NT2/D1 (cell line): ENCODE data around the gene CATSPER3.

Experiments
- DNase-seq: peaks from one replicate; pipeline ENCODE4 v3.0.0-alpha.2; 2011; ENCODE audit warnings: low read depth, low spot score
- H3K27me3 ChIP-seq: 2 replicates; pipeline ENCODE4 v1.6.0; 2011; ENCODE audit warnings: mild to moderate bottlenecking; ENCODE audit not compliant: insufficient read length, insufficient read depth
- H3K36me3 ChIP-seq: 2 replicates; pipeline ENCODE4 v1.6.1; 2011; ENCODE audit warnings: mild to moderate bottlenecking, low read length, mixed read lengths; ENCODE audit not compliant: insufficient read depth, insufficient read length
- H3K4me1 ChIP-seq: 2 replicates; pipeline ENCODE4 v1.5.1; 2011; ENCODE audit not compliant: insufficient read depth, insufficient read length
- H3K4me3 ChIP-seq: 2 replicates; pipeline ENCODE4 v1.5.1; 2011; ENCODE audit warnings: low read depth; ENCODE audit not compliant: insufficient read length
- H3K9ac ChIP-seq: 2 replicates; pipeline ENCODE4 v1.6.0; 2011; ENCODE audit warnings: low read depth; ENCODE audit not compliant: insufficient read length
- H3K9me3 ChIP-seq: 2 replicates; pipeline ENCODE4 v1.5.1; 2011; ENCODE audit warnings: mild to moderate bottlenecking, low read length; ENCODE audit not compliant: insufficient read depth
- SUZ12 ChIP-seq: IDR thresholded peaks from 2 replicates; pipeline ENCODE4 v1.6.1; 2011; ENCODE audit not compliant: insufficient read length, insufficient read depth; ENCODE audit errors: extremely low read depth
- YY1 ChIP-seq: IDR thresholded peaks from 2 replicates; pipeline ENCODE4 v1.6.1; 2011; ENCODE audit not compliant: insufficient read length, insufficient read depth
- ZNF274 ChIP-seq: IDR thresholded peaks from 2 replicates; pipeline ENCODE4 v1.6.1; 2011; ENCODE audit warnings: mild to moderate bottlenecking, low read depth, low read length

The CATSPER3 gene

DNA sequence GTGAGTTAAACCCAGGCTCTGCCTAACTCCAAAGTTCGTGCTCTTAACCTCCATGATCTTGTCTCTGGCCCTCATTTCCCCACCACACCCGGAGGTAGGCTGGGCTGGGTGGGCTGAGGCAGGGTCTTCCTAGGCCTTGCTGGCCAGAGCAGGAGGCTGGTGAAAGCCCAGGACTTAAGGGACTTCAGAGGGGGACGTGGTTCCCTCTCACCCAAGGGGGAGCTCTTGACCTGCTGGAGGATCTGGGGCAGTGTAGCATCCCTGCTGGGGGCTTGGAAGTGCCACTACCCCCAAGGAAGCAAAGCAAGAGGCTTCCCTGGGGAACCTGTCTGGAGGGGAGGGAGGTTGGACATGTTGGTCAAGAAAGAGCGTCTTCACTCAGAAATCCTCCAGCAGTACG lies 51.6 kb downstream of the CATSPER3 start:
- H3K9me3 ChIP-seq: no peaks in the 10 kb centered on the region
- H3K27me3 ChIP-seq: no peaks in the 10 kb centered on the region
- H3K36me3 ChIP-seq: no peaks in the 10 kb centered on the region
- TF ChIP-seq SUZ12: no peak
- TF ChIP-seq YY1: no peak
- no peak for TF ChIP-seq ZNF274
- peaks cover 2% of the 10 kb centered on the region for H3K4me1 ChIP-seq
- no peak overlapping the region for H3K4me3 ChIP-seq
- no peak for DNase-seq
- H3K9ac ChIP-seq: no peak overlapping the region

DNA sequence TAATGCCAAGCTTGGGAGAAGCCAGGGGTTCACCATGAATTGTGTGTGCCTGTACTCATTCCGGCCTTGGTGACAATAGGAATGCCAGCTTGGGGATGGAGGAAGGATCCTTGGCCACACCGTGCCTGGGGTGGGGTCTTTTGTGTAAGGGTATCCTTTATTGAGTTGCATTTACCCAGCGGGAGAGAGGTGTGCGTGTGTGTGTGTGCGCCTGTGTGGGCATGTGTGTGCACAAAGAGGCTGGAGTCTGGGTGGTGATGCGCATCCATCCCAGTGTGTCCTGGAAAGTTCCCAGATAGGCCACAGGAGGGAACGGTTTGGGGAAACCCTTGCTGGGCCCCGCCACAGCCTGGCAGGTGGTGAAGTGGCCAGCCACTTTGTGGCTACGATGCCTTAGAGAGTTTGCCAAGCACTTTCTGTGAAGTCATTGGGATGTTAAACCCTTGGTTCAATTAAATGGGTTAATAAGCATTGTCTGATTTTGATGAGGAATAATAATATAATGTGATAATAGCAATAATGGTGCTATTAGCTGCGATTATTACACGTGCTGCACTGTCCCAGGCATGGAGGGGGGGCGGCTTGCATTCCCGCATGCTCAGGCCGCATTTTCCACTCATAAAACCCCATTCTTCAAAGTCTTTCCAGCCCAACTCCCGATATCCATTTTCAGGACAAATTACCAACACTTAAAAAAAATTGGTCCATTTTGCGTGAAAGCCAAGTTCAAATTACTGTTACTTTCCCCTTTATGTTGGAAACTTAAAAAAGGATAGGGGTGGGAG lies 52.6 kb downstream of the CATSPER3 start:
- no peak for DNase-seq
- H3K9ac ChIP-seq: no peak overlapping the region

DNA sequence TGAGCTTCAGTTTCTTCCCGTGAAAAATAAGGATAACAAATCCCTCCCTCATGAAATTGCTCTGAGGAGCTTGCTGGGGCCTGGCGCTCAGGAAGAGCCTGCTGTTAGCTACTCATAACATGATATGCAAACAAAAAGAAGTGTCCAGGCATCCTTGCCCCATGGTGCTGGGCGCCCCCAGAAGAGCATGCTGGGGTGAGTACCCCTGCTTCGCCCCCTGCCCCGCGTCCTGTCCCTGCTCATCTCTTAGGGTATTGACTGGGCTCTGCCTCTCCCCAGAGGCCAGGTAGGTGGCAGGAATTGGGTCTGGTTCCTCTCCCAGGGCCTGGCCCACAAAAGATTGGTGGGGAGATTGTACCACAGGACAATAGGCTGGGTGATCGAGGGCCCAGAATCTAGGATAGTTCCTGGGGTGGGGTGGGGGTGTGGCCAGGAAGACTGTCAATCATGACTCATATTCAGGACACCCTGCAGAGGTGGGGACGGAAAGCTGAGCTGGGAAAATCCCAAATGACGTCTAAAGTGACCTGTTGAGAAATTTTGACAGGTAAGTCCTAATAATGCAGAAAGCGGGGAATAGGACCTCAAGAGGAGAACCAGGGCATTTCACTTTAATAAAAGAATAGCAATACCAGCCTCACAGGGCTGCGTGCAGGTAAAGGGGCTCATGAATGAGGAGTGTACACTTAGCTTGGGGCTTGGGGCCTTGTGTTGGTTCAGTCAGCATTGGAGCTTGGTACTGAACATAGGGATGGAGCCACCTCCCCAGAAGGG lies 57.4 kb downstream of the CATSPER3 start:
- no peak for TF ChIP-seq ZNF274
- no peak for TF ChIP-seq YY1
- no peak for TF ChIP-seq SUZ12
- no peaks in the 10 kb centered on the region for H3K36me3 ChIP-seq
- DNase-seq: no peak
- H3K27me3 ChIP-seq: peaks cover 42% of the 10 kb centered on the region
- H3K4me3 ChIP-seq: no peak overlapping the region
- H3K9me3 ChIP-seq: no peaks in the 10 kb centered on the region
- no peak overlapping the region for H3K9ac ChIP-seq
- peaks cover 4% of the 10 kb centered on the region for H3K4me1 ChIP-seq

More for the DNA sequence above, 52.6 kb downstream of the CATSPER3 start:
- no peak overlapping the region for H3K4me3 ChIP-seq
- H3K4me1 ChIP-seq: peaks cover 3% of the 10 kb centered on the region
- no peaks in the 10 kb centered on the region for H3K27me3 ChIP-seq
- H3K36me3 ChIP-seq: no peaks in the 10 kb centered on the region
- no peaks in the 10 kb centered on the region for H3K9me3 ChIP-seq
- no peak for TF ChIP-seq YY1
- TF ChIP-seq ZNF274: no peak
- no peak for TF ChIP-seq SUZ12

- no peak for DNase-seq
- peaks cover 51% of the 10 kb centered on the region for H3K27me3 ChIP-seq
- no peak for TF ChIP-seq ZNF274
- no peak for TF ChIP-seq SUZ12
- TF ChIP-seq YY1: no peak
Measured at GRCh38 chr5:135025730-135026644, 58.3 kb downstream of the CATSPER3 start.

GRCh38 chr5:135026645-135027265 lies 59.0 kb downstream of the CATSPER3 start:
- Histone ChIP-seq H3K36me3 (no peaks in the 10 kb centered on the region), H3K27me3 (peaks cover 59% of the 10 kb centered on the region)

More at GRCh38 chr5:135025730-135026644, 58.3 kb downstream of the CATSPER3 start:
- H3K36me3 ChIP-seq: no peaks in the 10 kb centered on the region
- H3K4me3 ChIP-seq: no peak overlapping the region
- H3K9me3 ChIP-seq: no peaks in the 10 kb centered on the region
- no peak overlapping the region for H3K9ac ChIP-seq
- peaks cover 4% of the 10 kb centered on the region for H3K4me1 ChIP-seq

GRCh38 chr5:135027266-135027696 lies 59.6 kb downstream of the CATSPER3 start:
- H3K36me3 ChIP-seq: no peaks in the 10 kb centered on the region
- peaks cover 4% of the 10 kb centered on the region for H3K4me1 ChIP-seq
- H3K9me3 ChIP-seq: no peaks in the 10 kb centered on the region
- H3K9ac ChIP-seq: peak overlapping the region; percentile 21
- no peak overlapping the region for H3K4me3 ChIP-seq
- DNase-seq: no peak
- peaks cover 64% of the 10 kb centered on the region for H3K27me3 ChIP-seq
- TF ChIP-seq ZNF274 (no peak), YY1 (no peak), SUZ12 (no peak)

More at GRCh38 chr5:135026645-135027265, 59.0 kb downstream of the CATSPER3 start:
- Histone ChIP-seq H3K9me3 (no peaks in the 10 kb centered on the region), H3K4me1 (peaks cover 4% of the 10 kb centered on the region), H3K9ac (peak overlapping the region; percentile 21), H3K4me3 (no peak overlapping the region)
- TF ChIP-seq YY1: no peak
- no peak for TF ChIP-seq SUZ12
- TF ChIP-seq ZNF274: no peak
- no peak for DNase-seq
